Left lung (tissue), 10 donors: Measurements from ENCODE around the gene TRIM5. TPM values are rescaled to one million over a fixed set of nuclear protein-coding genes. Genes with fewer than 3 reads are reported as not detected.
"Not testable (repeated sequence)": the region's sequence is repeated elsewhere in the genome, so short reads cannot be mapped to it uniquely, and the experiment has no call there.

Source experiments
- ATAC-seq: fragments of 200-7000 bp; cut with Tn5 transposase; one replicate; pipeline ENCODE4 v1.9.1; 2020; ENCODE audit warnings: moderate library complexity
- DNase-seq, 4 donors: peaks; one replicate each; pipeline ENCODE4 v3.0.0-alpha.2; 2013 to 2020
- H3K27ac ChIP-seq, 2 donors: fragments of 200-600 bp; sonication (generic) in 1 of 2; one replicate each; pipeline versions ENCODE4 v1.5.0 to v1.8.0; 2020 to 2021
- H3K27me3 ChIP-seq, 2 donors: fragments of 200-600 bp; sonication (generic) in 1 of 2; one replicate each; pipeline versions ENCODE4 v1.5.0 to v1.8.0; 2020 to 2021
- H3K36me3 ChIP-seq, 2 donors: fragments of 200-600 bp; sonication (generic) in 1 of 2; one replicate each; pipeline versions ENCODE4 v1.5.0 to v1.8.0; 2020 to 2021
- H3K4me1 ChIP-seq, 2 donors: fragments of 200-600 bp; one replicate each; pipeline ENCODE4 v1.8.0; 2021
- H3K4me3 ChIP-seq, 2 donors: fragments of 200-600 bp; sonication (generic) in 1 of 2; one replicate each; pipeline versions ENCODE4 v1.5.0 to v1.8.0; 2020 to 2021; ENCODE audit warnings: mild to moderate bottlenecking in 1 of 2
- H3K9me3 ChIP-seq, 2 donors: fragments of 200-600 bp; sonication (generic) in 1 of 2; one replicate each; pipeline versions ENCODE4 v1.5.0 to v1.8.0; 2020 to 2021
- intact Hi-C, 2 donors: fragments of 100-400 bp; cut with DNase I; formaldehyde crosslinking; loops; one replicate each; pipeline versions ENCODE4 v1.11.2 to v1.14.2; 2022
- polyA plus RNA-seq, 6 donors: library from polyadenylated mRNA; unstranded; fragments of 120-200 nt; gene quantifications; one replicate each; pipeline ENCODE4 v1.2.1, GENCODE V29; 2013; ENCODE audit not compliant: insufficient read length in 6 of 6
- total RNA-seq, 2 donors: library from RNA; stranded (reverse); fragmentation: NEBNext Ultra II Directional; extraction: Animal tissue kit (Norgen Biotek cat#: 25700); gene quantifications; one replicate each; pipeline ENCODE4 v1.2.1, GENCODE V29; 2021
- TF ChIP-seq, protein P1 (sequence below), 2 donors: fragments of 200-600 bp; sonication (generic) in 1 of 2; IDR thresholded peaks; one replicate each; pipeline versions ENCODE4 v1.5.0 to v1.8.0; 2021; ENCODE audit warnings: antibody characterized with exemption in 2 of 2
- donor health status: DM: no; HTN: yes; CAD: no.
- donor health status: DM: no; HTN: no; CAD: no.

The TRIM5 gene
- total and polyA plus RNA-seq, 8 donors: 42.6 to 65.4 (median 58.6) TPM

DNA sequence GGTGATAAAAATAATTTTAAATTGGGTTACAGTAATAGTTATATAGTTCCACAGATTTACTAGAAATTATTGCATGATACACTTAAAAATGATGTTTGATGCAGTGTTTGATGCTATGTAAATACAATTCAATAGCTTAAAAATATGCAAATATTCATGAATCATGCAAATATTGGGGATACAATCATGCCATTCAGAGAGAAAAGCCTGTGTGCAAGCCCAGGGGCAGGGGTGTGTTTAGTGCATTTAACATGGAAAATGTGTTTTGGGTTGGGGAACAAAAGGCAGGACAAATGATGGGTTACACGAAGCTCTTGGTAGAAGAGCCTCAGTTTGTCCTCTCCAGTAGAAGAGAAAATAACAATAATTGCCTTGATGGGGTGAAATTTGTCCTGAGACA, 10.7 kb upstream of the TRIM5 start:
- H3K27me3 ChIP-seq: no peaks in the 10 kb centered on the region
- intact Hi-C loops: no loop called here
- H3K4me1 ChIP-seq: peaks cover 0 to 41% of the 10 kb centered on the region in 2 donors
- DNase-seq (no peak), ATAC-seq (no peak)
- TF ChIP-seq, protein P1, sequence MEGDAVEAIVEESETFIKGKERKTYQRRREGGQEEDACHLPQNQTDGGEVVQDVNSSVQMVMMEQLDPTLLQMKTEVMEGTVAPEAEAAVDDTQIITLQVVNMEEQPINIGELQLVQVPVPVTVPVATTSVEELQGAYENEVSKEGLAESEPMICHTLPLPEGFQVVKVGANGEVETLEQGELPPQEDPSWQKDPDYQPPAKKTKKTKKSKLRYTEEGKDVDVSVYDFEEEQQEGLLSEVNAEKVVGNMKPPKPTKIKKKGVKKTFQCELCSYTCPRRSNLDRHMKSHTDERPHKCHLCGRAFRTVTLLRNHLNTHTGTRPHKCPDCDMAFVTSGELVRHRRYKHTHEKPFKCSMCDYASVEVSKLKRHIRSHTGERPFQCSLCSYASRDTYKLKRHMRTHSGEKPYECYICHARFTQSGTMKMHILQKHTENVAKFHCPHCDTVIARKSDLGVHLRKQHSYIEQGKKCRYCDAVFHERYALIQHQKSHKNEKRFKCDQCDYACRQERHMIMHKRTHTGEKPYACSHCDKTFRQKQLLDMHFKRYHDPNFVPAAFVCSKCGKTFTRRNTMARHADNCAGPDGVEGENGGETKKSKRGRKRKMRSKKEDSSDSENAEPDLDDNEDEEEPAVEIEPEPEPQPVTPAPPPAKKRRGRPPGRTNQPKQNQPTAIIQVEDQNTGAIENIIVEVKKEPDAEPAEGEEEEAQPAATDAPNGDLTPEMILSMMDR (IDR thresholded peaks at IDR 0.05): no peak
- H3K27ac ChIP-seq: no peak overlapping the region
- H3K4me3 ChIP-seq: no peak overlapping the region
- H3K36me3 ChIP-seq: peaks cover 0 to 51% of the 10 kb centered on the region in 2 donors
- no peaks in the 10 kb centered on the region for H3K9me3 ChIP-seq

DNA sequence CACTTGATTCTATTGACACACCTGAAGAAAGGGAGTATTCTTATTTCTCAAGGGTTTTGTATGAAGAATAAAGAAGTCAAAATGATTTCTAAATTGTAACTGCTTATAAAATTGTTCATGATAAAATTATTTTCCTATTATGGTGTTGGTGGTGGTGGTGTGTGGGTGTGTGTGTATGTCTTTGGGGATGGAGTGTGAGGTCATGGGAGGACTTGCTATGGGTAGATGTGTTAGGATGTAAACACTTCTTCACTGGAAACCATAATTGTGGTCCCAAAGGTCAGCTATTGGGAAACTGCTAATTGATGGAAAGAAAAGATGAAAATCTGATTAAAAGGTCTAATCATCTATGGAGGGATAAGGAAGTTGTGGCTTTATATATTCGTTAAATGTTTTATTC, 9.8 kb upstream of the TRIM5 start:
- Histone ChIP-seq H3K4me3 (no peak overlapping the region), H3K36me3 (peaks cover 0 to 42% of the 10 kb centered on the region in 2 donors), H3K27ac (no peak overlapping the region), H3K4me1 (peaks cover 0 to 35% of the 10 kb centered on the region in 2 donors), H3K27me3 (no peaks in the 10 kb centered on the region), H3K9me3 (no peaks in the 10 kb centered on the region)
- intact Hi-C loops: no loop called here
- TF ChIP-seq, protein P1 (IDR thresholded peaks at IDR 0.05): no peak
- no peak for DNase-seq
- no peak for ATAC-seq

DNA sequence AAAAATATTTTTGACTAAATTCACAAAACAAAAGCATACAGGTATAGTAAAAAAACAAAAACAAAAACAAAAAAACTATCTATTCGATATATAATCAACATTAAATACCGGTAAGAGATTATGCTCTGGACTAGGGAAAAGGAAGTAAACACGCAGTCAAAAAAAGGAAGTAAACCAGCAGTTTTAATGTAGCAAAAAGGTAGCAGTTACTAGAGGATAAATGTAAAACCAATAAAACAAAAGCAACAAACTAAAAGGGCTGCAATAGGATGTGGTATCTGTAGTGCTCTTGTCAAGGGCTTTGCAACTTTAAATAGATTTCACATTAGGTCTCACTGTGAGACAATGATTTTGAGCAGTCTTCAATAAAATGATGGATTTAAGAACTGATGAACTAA, 7.1 kb upstream of the TRIM5 start:
- Histone ChIP-seq H3K9me3 (no peaks in the 10 kb centered on the region), H3K27me3 (no peaks in the 10 kb centered on the region), H3K36me3 (peaks cover 0 to 19% of the 10 kb centered on the region in 2 donors), H3K27ac (peak overlapping the region in 1 of 2 donors; percentile 94), H3K4me3 (peak overlapping the region in 1 of 2 donors; percentile 58), H3K4me1 (peaks cover 0 to 44% of the 10 kb centered on the region in 2 donors)
- TF ChIP-seq, protein P1 (IDR thresholded peaks at IDR 0.05): no peak
- intact Hi-C loops: no loop called here
- ATAC-seq (no peak), DNase-seq (no peak)

DNA sequence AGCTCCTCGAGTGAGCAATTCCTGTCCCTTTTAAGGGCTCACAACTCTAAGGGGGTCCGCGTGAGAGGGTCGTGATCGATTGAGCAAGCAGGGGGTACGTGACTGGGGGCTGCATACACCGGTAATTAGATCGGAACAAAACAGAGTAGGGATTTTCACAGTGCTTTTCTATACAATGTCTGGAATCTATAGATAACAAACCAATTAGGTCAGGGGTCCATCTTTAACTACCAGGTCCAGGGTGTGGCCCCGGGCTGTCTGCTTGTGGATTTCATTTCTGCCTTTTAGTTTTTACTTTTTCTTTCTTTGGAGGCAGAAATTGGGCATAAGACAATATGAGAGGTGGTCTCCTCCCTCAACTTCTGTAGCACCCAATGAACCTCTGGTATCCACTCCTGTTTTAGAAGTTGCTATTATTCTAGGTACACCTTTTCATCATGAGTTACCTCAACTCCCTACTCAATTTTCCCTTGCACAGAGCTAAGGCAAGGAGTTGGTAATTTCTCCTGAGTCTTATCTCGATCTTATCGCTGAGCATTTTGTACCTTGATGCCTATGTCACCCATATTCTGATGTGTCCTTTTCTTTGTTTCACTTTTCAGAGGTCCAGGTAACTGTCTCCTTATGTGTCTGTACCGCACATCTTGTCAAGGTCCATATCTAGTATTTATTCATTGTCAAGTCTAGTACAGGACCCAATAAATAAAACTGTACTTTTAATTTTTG, 6.5 kb upstream of the TRIM5 start:
- ATAC-seq, DNase-seq, intact Hi-C loops, H3K9me3 ChIP-seq, H3K27me3 ChIP-seq: not testable (repeated sequence)
- Histone ChIP-seq H3K27ac (peak overlapping the region; percentile 94 to 95), H3K36me3 (peaks cover 0 to 13% of the 10 kb centered on the region in 2 donors), H3K4me3 (peak overlapping the region; percentile 31 to 58), H3K4me1 (peaks cover 0 to 44% of the 10 kb centered on the region in 2 donors)

DNA sequence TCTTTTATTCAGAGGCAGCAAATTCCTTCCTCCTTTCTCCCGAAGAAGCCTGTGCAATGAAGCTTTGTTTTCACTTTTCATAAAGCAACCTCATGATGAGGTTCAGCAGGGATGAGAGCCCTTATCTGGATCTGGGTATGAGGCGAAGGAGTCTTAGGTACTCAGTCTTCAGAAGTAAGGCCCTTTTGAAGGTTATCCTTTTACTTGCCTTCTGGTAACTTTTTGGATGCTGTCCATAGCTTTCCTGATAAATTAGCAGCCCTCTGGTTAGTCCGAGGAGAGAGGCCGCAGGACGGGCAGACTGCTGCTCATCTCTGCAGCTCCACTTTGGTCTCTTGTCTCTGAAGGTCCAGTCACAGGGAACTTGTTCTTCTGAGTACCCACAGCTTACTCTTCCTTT, 5.9 kb upstream of the TRIM5 start:
- peak overlapping the region; percentile 94 to 95 for H3K27ac ChIP-seq
- peaks cover 0 to 44% of the 10 kb centered on the region in 2 donors for H3K4me1 ChIP-seq
- intact Hi-C loops: no loop called here
- TF ChIP-seq, protein P1 (IDR thresholded peaks at IDR 0.05): no peak
- peak overlapping the region; percentile 31 to 58 for H3K4me3 ChIP-seq
- peaks cover 0 to 6% of the 10 kb centered on the region in 2 donors for H3K36me3 ChIP-seq
- H3K27me3 ChIP-seq: no peaks in the 10 kb centered on the region
- DNase-seq: no peak
- peak; percentile 59 for ATAC-seq
- no peaks in the 10 kb centered on the region for H3K9me3 ChIP-seq
